GM21786 (cell line): ENCODE results near the gene CD177.
"Not testable (repeated sequence)": the region's sequence is repeated elsewhere in the genome, so short reads cannot be mapped to it uniquely, and the experiment has no call there.

Source experiments
- ATAC-seq: cut with Tn5 transposase; IDR thresholded peaks from one replicate; pipeline ENCODE4 v1.9.1; 2021; ENCODE audit not compliant: unreplicated experiment

CD177 gene

DNA sequence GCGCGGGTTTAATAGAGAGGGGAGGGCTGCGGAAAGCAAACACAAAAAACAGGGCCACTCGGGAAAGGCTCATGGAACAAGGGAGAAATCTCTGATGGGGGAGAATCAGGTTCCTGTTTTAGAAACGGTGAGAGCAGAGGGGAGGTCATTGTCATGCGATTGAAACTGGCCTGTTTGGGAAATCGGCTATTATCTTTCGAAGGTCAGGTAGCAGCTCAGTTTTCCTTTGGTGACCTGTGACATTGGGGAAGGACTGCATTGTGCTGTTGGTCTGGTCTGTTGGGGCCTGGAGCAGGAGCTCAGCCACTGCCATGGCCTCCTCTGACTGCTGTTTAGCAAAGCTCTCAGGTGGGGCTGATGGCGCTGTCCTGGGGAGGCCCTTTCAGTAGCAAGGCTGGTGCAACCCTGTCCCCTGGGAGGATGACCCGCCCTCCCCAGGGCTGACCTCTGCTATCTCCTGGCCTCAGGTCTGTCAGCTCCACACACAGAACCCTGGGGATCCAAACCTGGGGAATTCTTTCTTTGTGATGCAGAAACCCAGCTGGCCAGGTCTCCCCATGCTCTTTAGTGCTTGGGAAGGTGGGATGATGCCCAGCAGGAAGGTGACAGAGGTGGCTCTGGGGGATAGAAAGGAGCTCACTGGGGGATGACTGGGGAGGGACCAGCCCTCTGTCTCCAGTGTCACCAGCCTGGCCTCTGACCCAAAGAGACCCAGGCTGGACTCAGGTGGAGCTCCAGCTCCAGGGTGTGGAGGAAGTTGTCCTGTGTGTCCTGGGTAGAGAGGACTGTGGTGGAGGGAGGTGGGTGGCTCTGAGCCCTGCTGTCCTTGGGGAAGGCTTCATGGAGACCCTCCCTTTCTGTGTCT lies 21.2 kb upstream of the CD177 start:
- no peak for ATAC-seq

DNA sequence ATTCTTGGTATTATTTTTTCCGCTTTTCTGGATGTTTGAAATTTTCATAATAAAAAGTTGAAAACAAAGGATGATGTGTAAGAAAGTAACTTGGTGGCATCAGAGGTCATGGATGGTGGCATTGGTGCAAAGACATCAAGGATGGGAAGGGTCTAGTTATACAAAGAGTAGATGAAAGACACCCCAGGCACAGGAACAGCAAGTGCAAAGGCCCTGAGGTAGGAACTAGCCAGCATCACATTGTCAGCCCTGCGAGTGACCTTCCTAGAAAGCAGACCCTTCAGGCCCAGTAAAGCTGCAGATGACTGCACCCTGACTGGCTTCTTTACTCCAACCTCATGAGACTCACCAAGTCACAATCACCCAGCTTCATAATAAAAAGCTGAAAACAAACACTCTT lies 17.0 kb upstream of the CD177 start:
- ATAC-seq = not testable (repeated sequence)

- ATAC-seq = no peak
Measured at GRCh38 chr19:43337737-43338136, 15.7 kb upstream of the CD177 start.

DNA sequence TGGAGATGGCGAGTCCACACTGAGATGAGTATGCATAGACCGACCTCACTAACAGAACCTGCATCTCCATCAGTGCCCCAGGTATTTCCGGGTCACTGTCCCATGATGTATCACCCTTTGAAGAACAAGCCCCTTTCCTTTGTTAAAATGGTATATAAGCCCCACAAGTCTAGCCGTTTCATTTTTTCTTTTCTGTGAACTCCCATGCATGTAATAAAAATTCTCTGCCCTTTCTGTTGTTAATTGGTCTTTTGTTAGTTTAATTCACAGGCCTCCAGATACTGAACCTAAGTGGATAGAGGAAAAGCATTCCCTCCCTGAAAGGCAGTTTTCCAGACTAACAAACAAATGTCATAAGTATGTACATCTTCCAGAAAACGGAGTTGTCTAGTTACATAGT lies 15.0 kb upstream of the CD177 start:
- ATAC-seq = no peak

GRCh38 chr19:43339243-43339930 lies 14.1 kb upstream of the CD177 start:
- ATAC-seq = not testable (repeated sequence)

DNA sequence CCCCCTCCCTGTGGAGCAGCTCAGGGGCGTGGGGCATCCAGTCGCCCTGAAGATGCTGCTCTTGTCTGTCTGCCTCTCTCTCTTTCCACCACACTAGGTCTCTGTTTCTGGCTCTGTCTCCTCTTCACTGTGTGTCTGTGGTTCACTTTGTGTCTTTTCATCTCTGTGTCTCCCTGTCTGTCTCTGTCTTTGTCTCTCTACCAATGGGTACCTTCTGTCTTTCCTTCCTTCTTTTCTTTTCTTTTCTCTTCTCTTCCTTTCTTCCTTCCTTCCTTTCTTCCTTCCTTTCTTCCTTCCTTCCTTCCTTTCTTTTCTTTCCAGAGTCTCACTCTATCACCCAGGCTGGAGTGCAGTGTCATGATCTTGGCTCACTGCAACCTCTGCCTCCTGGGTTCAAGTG lies 13.4 kb upstream of the CD177 start:
- not testable (repeated sequence) for ATAC-seq

- not testable (repeated sequence) for ATAC-seq
Measured at GRCh38 chr19:43341098-43341497, 12.4 kb upstream of the CD177 start.

GRCh38 chr19:43342104-43342503 lies 11.4 kb upstream of the CD177 start:
- ATAC-seq = not testable (repeated sequence)

DNA sequence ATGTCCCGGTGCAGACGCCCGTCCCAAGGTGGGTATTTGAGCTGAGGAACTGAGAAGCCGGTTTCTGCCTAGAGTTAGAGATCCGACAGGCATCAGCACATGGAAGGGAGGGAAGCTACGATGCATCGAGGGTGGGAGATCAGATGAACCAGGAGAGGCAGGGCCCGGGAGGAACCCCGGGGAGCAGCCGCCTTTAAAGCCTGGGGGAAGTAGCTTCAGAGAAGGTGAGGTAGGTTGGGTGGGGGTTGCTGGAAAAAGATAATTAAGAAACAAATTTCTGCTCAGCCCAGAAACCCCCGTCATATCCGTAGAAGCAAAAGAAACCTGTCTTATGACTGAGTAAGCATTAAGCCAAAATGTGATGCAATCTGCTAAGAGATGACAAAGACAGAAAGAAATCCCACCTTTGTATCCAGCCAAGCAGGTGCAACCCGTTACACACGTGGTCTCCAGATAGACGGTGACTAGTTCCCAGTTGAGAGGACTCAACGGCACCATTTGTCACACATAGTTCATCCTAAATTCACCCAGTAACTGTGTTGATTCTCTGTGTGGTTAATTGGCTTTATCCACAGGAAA lies 9.1 kb upstream of the CD177 start:
- ATAC-seq = not testable (repeated sequence)

DNA sequence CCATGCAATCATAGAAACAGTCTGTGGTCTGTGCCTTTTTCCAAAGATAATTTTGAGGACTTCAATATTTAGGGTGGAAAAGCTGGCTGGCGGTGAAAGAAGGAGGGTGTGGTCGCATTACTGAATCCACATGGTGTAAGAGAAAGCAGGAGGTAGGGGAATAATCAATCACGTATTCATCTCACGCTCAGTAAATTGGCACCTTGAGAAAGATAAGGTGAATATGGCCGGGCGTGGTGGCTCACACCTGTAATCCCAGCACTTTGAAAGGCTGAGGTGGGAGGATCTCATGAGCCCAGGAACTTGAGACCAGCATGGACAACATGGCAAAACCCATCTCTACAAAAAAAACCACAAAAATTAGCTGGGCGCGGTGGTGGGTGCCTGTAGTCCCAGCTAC lies 3.7 kb upstream of the CD177 start:
- ATAC-seq = not testable (repeated sequence)

DNA sequence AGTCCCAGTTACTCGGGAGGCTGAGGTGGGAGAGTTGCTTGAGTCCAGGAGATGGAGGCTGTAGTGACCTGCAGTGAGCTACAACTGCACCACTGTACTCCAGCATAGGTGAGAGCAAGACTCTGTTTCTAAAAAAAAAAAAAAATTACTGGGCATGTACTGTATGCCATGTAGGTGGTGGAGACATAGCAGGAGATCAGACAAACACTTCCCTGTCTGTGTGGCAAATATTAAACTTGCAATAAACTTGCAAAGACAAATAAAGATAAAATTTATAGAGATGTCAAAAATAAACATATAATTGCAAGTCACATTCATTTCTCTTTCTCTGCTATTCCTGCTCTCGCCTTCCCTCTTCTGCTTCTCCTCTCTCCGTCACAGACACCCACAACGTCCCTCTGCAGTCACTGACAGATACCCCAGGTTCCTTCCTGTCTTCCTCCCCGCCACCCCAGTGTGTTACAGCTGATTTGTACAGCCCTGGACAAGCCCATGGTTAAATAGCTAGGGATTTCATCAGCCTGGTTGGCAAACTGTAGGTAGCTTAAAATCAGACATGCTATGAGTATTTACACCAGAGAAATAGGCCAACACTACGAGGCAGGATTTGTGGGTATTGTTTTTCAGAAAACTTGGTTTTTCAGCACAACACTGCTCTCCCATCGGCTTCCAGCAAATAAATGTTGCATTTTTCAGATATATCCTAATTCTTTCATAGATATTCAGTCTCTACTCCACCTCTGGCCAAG lies 1.3 kb upstream of the CD177 start:
- ATAC-seq = no peak

GRCh38 chr19:43354305-43354627 lies 780 bp downstream of the CD177 start:
- ATAC-seq = no peak

DNA sequence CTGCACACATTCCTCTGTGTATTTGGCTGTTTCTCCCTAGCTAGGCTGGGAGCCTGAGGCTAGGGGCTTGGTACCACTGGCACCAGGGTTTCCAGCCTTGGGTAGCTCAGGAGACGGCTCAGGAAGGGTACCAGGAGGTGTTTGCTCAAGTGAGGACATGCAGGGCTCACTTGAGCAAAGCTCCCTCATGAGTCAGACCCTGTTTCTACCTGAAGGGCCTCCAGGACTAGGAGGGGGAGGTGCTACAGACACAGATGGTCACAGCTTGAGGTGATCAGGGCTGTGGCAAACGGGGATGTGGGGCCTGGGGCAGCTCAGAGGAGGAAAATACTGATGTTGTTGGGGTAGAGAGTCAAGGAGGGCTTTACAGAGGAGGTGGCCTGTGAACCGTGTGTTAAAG lies 3.3 kb downstream of the CD177 start:
- ATAC-seq = not testable (repeated sequence)

- no peak for ATAC-seq
Measured at GRCh38 chr19:43362179-43362578, 8.7 kb downstream of the CD177 start.

- ATAC-seq = no peak
Measured at GRCh38 chr19:43362745-43363144, 9.3 kb downstream of the CD177 start.

DNA sequence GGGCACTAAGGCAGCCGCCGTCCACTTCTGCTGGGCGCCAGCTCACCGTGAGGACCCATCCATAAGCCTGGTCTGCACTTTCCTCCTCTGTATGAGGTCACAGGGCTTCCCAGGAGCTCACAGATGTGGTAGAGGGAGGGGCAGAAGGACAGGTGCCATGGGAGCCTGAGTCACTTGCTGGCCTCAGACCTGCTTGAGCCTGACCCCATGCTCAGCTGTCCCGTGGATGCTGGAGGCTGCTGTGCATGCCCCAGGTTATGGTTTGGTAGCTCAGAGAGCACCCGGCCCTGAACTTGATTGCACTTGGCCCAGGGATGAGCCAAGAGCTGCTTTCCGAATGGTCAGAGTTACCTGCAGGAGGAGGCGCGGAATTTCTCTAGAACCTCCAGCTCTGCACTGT lies 12.2 kb downstream of the CD177 start:
- ATAC-seq = not testable (repeated sequence)

DNA sequence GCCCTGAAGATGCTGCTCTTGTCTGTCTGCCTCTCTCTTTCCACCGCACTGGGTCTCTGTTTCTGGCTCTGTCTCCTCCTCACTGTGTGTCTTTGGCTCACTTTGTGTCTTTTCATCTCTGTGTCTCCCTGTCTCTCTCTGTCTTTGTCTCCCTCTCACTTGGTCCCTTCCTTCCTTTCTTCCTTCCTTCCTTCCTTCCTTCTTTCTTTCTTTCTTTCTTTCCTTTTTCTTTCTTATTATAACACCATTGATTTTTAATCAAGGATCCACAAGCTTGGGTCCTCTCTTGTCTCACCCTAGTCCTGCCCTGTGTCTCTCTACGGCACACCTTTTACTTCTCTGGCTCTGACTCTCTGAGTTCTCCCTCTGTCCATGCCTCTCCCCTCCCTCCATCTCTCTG lies 14.3 kb downstream of the CD177 start:
- no peak for ATAC-seq

- ATAC-seq = not testable (repeated sequence)
Measured at GRCh38 chr19:43368897-43369296, 15.4 kb downstream of the CD177 start.

DNA sequence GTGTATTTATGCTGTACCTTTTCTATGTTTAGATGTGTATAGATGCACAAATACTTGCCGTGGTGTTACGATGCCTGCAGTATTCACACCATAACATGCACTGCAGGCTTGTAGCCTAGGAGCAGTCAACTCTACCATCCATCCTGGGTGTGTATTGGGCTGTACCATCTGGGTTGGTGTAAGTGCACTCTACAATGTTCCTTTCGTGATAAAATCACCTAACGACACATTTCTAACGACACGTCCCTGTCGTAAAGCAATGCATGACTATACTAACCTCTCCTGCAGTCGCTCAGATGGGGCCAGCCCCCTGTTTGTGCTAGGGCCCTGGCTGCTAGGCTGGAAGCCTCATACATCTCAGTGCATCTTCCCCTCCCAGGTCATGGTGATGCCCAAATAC lies 18.4 kb downstream of the CD177 start:
- no peak for ATAC-seq

- no peak for ATAC-seq
Measured at GRCh38 chr19:43372462-43372861, 19.0 kb downstream of the CD177 start.

- not testable (repeated sequence) for ATAC-seq
Measured at GRCh38 chr19:43377624-43378023, 24.1 kb downstream of the CD177 start.
